IPS DF 6.9 (cell line): ENCODE data around the gene MAD1L1.

Experiments
- DNase-seq: peaks from one replicate; pipeline ENCODE4 v3.0.0-alpha.2; 2013; ENCODE audit warnings: low read depth, low spot score
- H3K27ac ChIP-seq: one replicate; pipeline ENCODE4 v1.5.1; 2013; ENCODE audit warnings: low read length, control low read depth
- H3K27me3 ChIP-seq: 2 replicates; pipeline ENCODE4 v1.6.1; 2013; ENCODE audit warnings: mild to moderate bottlenecking, low read length; ENCODE audit not compliant: control insufficient read depth, insufficient read depth
- H3K36me3 ChIP-seq: 2 replicates; pipeline ENCODE4 v1.6.1; 2013; ENCODE audit warnings: low read length; ENCODE audit not compliant: control insufficient read depth, insufficient read depth
- H3K4me1 ChIP-seq: 2 replicates; pipeline ENCODE4 v1.6.1; 2013; ENCODE audit warnings: low read length; ENCODE audit not compliant: control insufficient read depth, insufficient read depth
- H3K4me3 ChIP-seq: 2 replicates; pipeline ENCODE4 v1.5.1; 2013; ENCODE audit warnings: mild to moderate bottlenecking, low read length
- H3K9me3 ChIP-seq: 2 replicates; pipeline ENCODE4 v1.6.1; 2013; ENCODE audit warnings: low read length, inconsistent platforms; ENCODE audit not compliant: control insufficient read depth, insufficient read depth
- WGBS: extraction: QIAGEN DNeasy Blood & Tissue Kit; methylation state at CpG from one replicate; pipeline ENCODE4 v1.1.7; 2013; ENCODE audit warnings: mixed read lengths, missing lambda C conversion rate; ENCODE audit not compliant: insufficient read length, insufficient coverage; 5-methylcytosine and 5-hydroxymethylcytosine counted together

MAD1L1 gene

GRCh38 chr7:2019711-2020511 lies 212.8 kb downstream of the MAD1L1 start:
- no CpG with 5 or more reads among the region's 43 CpGs for WGBS
- Histone ChIP-seq H3K4me3 (no peak overlapping the region), H3K36me3 (no peaks in the 10 kb centered on the region; the same call in 1 of the 2 replicates), H3K27me3 (no peaks in the 10 kb centered on the region), H3K27ac (no peak overlapping the region), H3K4me1 (no peaks in the 10 kb centered on the region), H3K9me3 (no peaks in the 10 kb centered on the region)
- no peak for DNase-seq

GRCh38 chr7:2019461-2019710 lies 213.4 kb downstream of the MAD1L1 start:
- no CpG with 5 or more reads among the region's 10 CpGs for WGBS
- Histone ChIP-seq H3K36me3 (peaks cover under 1% of the 10 kb centered on the region; the same call in 1 of the 2 replicates), H3K9me3 (no peaks in the 10 kb centered on the region), H3K27me3 (no peaks in the 10 kb centered on the region), H3K4me3 (no peak overlapping the region), H3K27ac (no peak overlapping the region), H3K4me1 (no peaks in the 10 kb centered on the region)
- no peak for DNase-seq

GRCh38 chr7:2018569-2019460 lies 213.9 kb downstream of the MAD1L1 start:
- Histone ChIP-seq H3K27ac (no peak overlapping the region), H3K9me3 (no peaks in the 10 kb centered on the region), H3K27me3 (no peaks in the 10 kb centered on the region), H3K4me1 (no peaks in the 10 kb centered on the region), H3K4me3 (no peak overlapping the region), H3K36me3 (peaks cover 2% of the 10 kb centered on the region; the same call in 1 of the 2 replicates)
- no CpG with 5 or more reads among the region's 28 CpGs for WGBS
- DNase-seq: no peak

GRCh38 chr7:2017914-2018568 lies 214.7 kb downstream of the MAD1L1 start:
- WGBS: no CpG with 5 or more reads among the region's 28 CpGs
- no peaks in the 10 kb centered on the region for H3K27me3 ChIP-seq
- H3K27ac ChIP-seq: no peak overlapping the region
- DNase-seq: no peak
- H3K4me1 ChIP-seq: no peaks in the 10 kb centered on the region
- H3K4me3 ChIP-seq: no peak overlapping the region
- H3K9me3 ChIP-seq: no peaks in the 10 kb centered on the region
- peaks cover 3% of the 10 kb centered on the region; the same call in 1 of the 2 replicates for H3K36me3 ChIP-seq

- no peak for DNase-seq
- Histone ChIP-seq H3K27me3 (no peaks in the 10 kb centered on the region), H3K9me3 (no peaks in the 10 kb centered on the region), H3K4me3 (no peak overlapping the region), H3K27ac (no peak overlapping the region), H3K36me3 (peaks cover 5% of the 10 kb centered on the region; the same call in 1 of the 2 replicates), H3K4me1 (no peaks in the 10 kb centered on the region)
- no CpG with 5 or more reads among the region's 18 CpGs for WGBS
These were observed 215.3 kb downstream of the MAD1L1 start for GRCh38 chr7:2017481-2017891.

- no peak overlapping the region for H3K27ac ChIP-seq
- no peaks in the 10 kb centered on the region for H3K4me1 ChIP-seq
- WGBS: no CpG with 5 or more reads among the region's 29 CpGs
- no peaks in the 10 kb centered on the region for H3K9me3 ChIP-seq
- no peaks in the 10 kb centered on the region for H3K27me3 ChIP-seq
- no peak overlapping the region for H3K4me3 ChIP-seq
- H3K36me3 ChIP-seq: peaks cover 5% of the 10 kb centered on the region; the same call in 1 of the 2 replicates
- no peak for DNase-seq
These were observed 215.8 kb downstream of the MAD1L1 start for GRCh38 chr7:2016761-2017480.

- Histone ChIP-seq H3K27ac (no peak overlapping the region), H3K4me1 (no peaks in the 10 kb centered on the region), H3K36me3 (peaks cover 5% of the 10 kb centered on the region; the same call in 1 of the 2 replicates), H3K9me3 (no peaks in the 10 kb centered on the region), H3K27me3 (no peaks in the 10 kb centered on the region), H3K4me3 (no peak overlapping the region)
- no peak for DNase-seq
- no CpG with 5 or more reads among the region's 18 CpGs for WGBS
These were observed 216.6 kb downstream of the MAD1L1 start for GRCh38 chr7:2016021-2016631.

- H3K4me3 ChIP-seq: no peak overlapping the region
- DNase-seq: no peak
- no CpG with 5 or more reads among the region's 18 CpGs for WGBS
- H3K27me3 ChIP-seq: no peaks in the 10 kb centered on the region
- H3K4me1 ChIP-seq: no peaks in the 10 kb centered on the region
- peaks cover 5% of the 10 kb centered on the region; the same call in 1 of the 2 replicates for H3K36me3 ChIP-seq
- H3K27ac ChIP-seq: no peak overlapping the region
- H3K9me3 ChIP-seq: no peaks in the 10 kb centered on the region
These were observed 217.4 kb downstream of the MAD1L1 start for GRCh38 chr7:2015251-2015871.

- peaks cover 5% of the 10 kb centered on the region; the same call in 1 of the 2 replicates for H3K36me3 ChIP-seq
- no peak for DNase-seq
- no CpG with 5 or more reads among the region's 47 CpGs for WGBS
These were observed 218.1 kb downstream of the MAD1L1 start for GRCh38 chr7:2014391-2015241.

More at GRCh38 chr7:2014391-2015241, 218.1 kb downstream of the MAD1L1 start:
- Histone ChIP-seq H3K27ac (no peak overlapping the region), H3K4me3 (no peak overlapping the region), H3K27me3 (no peaks in the 10 kb centered on the region), H3K9me3 (no peaks in the 10 kb centered on the region), H3K4me1 (no peaks in the 10 kb centered on the region)
